GM23338 (cell line): ENCODE measurements around the gene CXXC5. TPM values are rescaled to one million over a fixed set of nuclear protein-coding genes. Genes with fewer than 3 reads are reported as not detected.

Source experiments
- CREB1 ChIP-seq: fragments of 250-450 bp; sonication (Bioruptor Pico); IDR thresholded peaks from 2 replicates; pipeline ENCODE4 v1.5.0; 2020; ENCODE audit warnings: low read depth, mild to moderate bottlenecking, moderate library complexity
- EZH2 ChIP-seq: fragments of 200-600 bp; sonication (generic); IDR thresholded peaks from one replicate; pipeline ENCODE4 v1.8.0; 2017; ENCODE audit warnings: antibody characterized with exemption, mild to moderate bottlenecking, low read depth; ENCODE audit not compliant: unreplicated experiment
- ZNF114 ChIP-seq: fragments of 250-450 bp; sonication (Bioruptor Pico); IDR thresholded peaks from 2 replicates; pipeline ENCODE4 v1.5.0; 2020; ENCODE audit warnings: mild to moderate bottlenecking, moderate library complexity
- ZNF331 ChIP-seq: fragments of 250-450 bp; sonication (Bioruptor Pico); IDR thresholded peaks from 2 replicates; pipeline ENCODE4 v1.5.0; 2020; ENCODE audit warnings: low read depth, mild to moderate bottlenecking, moderate library complexity
- polyA plus RNA-seq: library from polyadenylated mRNA; unstranded; fragments of >200 nt; fragmentation: Nextera tagmentation; extraction: Ambion mirVana; gene quantifications from 2 replicates; pipeline ENCODE4 v1.2.1, GENCODE V29; 2016
- total RNA-seq: library from RNA; depleted of rRNA; stranded (reverse); fragments of >200 nt; shearing (Covaris generic); gene quantifications from 2 replicates; pipeline ENCODE4 v1.2.3, GENCODE V29; 2014
- TF ChIP-seq, protein P1 (sequence below): IDR thresholded peaks from one replicate; pipeline ENCODE4 v1.6.1; 2018; ENCODE audit warnings: antibody characterized with exemption; ENCODE audit not compliant: unreplicated experiment
- TF ChIP-seq, protein P2 (sequence below): fragments of 250-450 bp; sonication (Bioruptor Pico); IDR thresholded peaks from 2 replicates; pipeline ENCODE4 v1.5.0; 2020; ENCODE audit warnings: mild to moderate bottlenecking, moderate library complexity

Gene CXXC5
- total and polyA plus RNA-seq, 2 experiments from 2014 or later, result 63.3 to 111 TPM

DNA sequence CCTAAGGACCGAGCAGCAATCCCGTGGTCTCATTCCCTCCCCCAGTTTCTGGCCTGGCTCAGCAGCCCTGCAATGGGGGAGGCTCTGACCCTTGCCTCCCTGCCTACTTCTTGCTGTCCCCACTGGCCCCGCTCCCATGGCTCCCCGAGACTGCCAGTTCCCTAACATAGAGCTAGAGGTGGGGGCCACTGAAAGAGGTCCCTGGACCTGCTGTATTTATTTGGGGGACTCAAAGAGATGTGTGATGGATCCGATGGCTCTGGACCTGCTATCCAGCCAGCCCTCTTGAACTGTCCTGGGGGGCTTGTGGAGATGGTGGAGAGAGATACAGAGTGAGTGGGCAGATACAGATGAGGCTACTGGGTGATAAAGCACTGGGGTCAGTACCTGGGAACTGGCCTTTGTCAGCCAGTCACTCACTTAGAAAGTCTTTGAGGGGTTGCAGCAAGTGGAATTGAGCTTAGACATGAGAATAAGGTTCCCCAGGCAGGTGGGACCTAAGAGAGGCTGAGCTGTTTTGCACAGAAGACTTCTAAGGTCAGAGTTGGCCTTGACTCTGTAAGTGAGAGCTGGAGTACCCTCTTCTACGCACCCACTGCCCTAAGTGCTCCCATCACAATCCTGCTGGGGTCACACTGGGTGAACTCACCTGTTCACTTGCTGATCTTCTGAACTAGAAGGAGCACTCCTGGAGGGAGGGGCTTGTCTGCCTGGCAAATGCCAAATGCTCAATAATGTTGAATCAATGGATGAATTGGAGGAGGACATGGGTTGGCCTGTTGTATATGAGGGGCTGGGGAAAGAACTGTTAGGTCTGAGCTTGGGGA is 42.9 kb downstream of the CXXC5 start (continued):
- TF ChIP-seq, protein P1, sequence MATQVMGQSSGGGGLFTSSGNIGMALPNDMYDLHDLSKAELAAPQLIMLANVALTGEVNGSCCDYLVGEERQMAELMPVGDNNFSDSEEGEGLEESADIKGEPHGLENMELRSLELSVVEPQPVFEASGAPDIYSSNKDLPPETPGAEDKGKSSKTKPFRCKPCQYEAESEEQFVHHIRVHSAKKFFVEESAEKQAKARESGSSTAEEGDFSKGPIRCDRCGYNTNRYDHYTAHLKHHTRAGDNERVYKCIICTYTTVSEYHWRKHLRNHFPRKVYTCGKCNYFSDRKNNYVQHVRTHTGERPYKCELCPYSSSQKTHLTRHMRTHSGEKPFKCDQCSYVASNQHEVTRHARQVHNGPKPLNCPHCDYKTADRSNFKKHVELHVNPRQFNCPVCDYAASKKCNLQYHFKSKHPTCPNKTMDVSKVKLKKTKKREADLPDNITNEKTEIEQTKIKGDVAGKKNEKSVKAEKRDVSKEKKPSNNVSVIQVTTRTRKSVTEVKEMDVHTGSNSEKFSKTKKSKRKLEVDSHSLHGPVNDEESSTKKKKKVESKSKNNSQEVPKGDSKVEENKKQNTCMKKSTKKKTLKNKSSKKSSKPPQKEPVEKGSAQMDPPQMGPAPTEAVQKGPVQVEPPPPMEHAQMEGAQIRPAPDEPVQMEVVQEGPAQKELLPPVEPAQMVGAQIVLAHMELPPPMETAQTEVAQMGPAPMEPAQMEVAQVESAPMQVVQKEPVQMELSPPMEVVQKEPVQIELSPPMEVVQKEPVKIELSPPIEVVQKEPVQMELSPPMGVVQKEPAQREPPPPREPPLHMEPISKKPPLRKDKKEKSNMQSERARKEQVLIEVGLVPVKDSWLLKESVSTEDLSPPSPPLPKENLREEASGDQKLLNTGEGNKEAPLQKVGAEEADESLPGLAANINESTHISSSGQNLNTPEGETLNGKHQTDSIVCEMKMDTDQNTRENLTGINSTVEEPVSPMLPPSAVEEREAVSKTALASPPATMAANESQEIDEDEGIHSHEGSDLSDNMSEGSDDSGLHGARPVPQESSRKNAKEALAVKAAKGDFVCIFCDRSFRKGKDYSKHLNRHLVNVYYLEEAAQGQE, result no peak
- TF ChIP-seq, protein P2, sequence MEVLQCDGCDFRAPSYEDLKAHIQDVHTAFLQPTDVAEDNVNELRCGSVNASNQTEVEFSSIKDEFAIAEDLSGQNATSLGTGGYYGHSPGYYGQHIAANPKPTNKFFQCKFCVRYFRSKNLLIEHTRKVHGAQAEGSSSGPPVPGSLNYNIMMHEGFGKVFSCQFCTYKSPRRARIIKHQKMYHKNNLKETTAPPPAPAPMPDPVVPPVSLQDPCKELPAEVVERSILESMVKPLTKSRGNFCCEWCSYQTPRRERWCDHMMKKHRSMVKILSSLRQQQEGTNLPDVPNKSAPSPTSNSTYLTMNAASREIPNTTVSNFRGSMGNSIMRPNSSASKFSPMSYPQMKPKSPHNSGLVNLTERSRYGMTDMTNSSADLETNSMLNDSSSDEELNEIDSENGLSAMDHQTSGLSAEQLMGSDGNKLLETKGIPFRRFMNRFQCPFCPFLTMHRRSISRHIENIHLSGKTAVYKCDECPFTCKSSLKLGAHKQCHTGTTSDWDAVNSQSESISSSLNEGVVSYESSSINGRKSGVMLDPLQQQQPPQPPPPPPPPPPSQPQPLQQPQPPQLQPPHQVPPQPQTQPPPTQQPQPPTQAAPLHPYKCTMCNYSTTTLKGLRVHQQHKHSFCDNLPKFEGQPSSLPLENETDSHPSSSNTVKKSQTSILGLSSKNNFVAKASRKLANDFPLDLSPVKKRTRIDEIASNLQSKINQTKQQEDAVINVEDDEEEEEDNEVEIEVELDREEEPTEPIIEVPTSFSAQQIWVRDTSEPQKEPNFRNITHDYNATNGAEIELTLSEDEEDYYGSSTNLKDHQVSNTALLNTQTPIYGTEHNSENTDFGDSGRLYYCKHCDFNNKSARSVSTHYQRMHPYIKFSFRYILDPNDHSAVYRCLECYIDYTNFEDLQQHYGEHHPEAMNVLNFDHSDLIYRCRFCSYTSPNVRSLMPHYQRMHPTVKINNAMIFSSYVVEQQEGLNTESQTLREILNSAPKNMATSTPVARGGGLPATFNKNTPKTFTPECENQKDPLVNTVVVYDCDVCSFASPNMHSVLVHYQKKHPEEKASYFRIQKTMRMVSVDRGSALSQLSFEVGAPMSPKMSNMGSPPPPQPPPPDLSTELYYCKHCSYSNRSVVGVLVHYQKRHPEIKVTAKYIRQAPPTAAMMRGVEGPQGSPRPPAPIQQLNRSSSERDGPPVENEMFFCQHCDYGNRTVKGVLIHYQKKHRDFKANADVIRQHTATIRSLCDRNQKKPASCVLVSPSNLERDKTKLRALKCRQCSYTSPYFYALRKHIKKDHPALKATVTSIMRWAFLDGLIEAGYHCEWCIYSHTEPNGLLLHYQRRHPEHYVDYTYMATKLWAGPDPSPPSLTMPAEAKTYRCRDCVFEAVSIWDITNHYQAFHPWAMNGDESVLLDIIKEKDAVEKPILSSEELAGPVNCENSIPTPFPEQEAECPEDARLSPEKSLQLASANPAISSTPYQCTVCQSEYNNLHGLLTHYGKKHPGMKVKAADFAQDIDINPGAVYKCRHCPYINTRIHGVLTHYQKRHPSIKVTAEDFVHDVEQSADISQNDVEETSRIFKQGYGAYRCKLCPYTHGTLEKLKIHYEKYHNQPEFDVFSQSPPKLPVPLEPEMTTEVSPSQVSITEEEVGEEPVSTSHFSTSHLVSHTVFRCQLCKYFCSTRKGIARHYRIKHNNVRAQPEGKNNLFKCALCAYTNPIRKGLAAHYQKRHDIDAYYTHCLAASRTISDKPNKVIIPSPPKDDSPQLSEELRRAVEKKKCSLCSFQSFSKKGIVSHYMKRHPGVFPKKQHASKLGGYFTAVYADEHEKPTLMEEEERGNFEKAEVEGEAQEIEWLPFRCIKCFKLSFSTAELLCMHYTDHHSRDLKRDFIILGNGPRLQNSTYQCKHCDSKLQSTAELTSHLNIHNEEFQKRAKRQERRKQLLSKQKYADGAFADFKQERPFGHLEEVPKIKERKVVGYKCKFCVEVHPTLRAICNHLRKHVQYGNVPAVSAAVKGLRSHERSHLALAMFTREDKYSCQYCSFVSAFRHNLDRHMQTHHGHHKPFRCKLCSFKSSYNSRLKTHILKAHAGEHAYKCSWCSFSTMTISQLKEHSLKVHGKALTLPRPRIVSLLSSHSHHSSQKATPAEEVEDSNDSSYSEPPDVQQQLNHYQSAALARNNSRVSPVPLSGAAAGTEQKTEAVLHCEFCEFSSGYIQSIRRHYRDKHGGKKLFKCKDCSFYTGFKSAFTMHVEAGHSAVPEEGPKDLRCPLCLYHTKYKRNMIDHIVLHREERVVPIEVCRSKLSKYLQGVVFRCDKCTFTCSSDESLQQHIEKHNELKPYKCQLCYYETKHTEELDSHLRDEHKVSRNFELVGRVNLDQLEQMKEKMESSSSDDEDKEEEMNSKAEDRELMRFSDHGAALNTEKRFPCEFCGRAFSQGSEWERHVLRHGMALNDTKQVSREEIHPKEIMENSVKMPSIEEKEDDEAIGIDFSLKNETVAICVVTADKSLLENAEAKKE (CRISPR knock-in tag), result no peak
- TF ChIP-seq ZNF114 (CRISPR knock-in tag) (no peak), EZH2 (no peak), CREB1 (CRISPR knock-in tag) (no peak), ZNF331 (no peak)
